22Rv1 (cell line): ENCODE results near the gene NAPEPLD.

Source experiments
- H3K27ac ChIP-seq: fragments of 450-650 bp; 2 replicates; pipeline ENCODE4 v1.5.1; 2017
- CTCF ChIP-seq: fragments of 450-650 bp; IDR thresholded peaks from 2 replicates; pipeline ENCODE4 v1.5.1; 2017; ENCODE audit warnings: mild to moderate bottlenecking
- ZFX ChIP-seq: fragments of 450-650 bp; IDR thresholded peaks from 2 replicates; pipeline ENCODE4 v1.6.1; 2017; ENCODE audit warnings: antibody characterized with exemption, borderline replicate concordance

Gene NAPEPLD

GRCh38 chr7:103127006-103127405 is 21.9 kb downstream of the NAPEPLD start:
- H3K27ac ChIP-seq = no peak overlapping the region
- TF ChIP-seq ZFX = no peak
- TF ChIP-seq CTCF = no peak

GRCh38 chr7:103124429-103124979 is 24.4 kb downstream of the NAPEPLD start:
- no peak overlapping the region for H3K27ac ChIP-seq
- TF ChIP-seq ZFX (no peak), CTCF (no peak)

DNA sequence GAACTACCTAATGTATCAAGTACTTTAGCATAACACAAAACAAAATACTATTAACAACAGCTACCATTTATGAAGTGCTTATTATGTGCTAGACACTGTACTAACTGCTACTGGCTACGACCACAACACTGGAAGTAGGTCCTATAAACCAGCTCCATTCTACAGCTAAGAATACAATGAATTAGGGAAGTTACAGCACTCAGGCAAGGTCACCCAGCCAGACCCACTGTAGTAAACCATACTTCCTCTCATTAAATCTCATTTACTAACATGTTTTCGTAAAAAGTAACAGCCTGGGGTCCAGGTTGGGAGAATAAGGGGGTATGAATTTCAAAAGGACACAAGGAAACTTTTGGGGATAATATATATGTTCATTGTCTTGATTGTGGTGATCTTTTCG is 25.4 kb downstream of the NAPEPLD start:
- TF ChIP-seq CTCF (no peak), ZFX (no peak)
- H3K27ac ChIP-seq = no peak overlapping the region

- H3K27ac ChIP-seq = no peak overlapping the region
Observed at GRCh38 chr7:103121641-103122040, 27.3 kb downstream of the NAPEPLD start.

GRCh38 chr7:103120362-103120761 is 28.5 kb downstream of the NAPEPLD start:
- no peak for TF ChIP-seq ZFX
- no peak for TF ChIP-seq CTCF
- no peak overlapping the region for H3K27ac ChIP-seq

More at GRCh38 chr7:103121641-103122040, 27.3 kb downstream of the NAPEPLD start:
- TF ChIP-seq ZFX (no peak), CTCF (no peak)

GRCh38 chr7:103119791-103120291 is 29.1 kb downstream of the NAPEPLD start:
- TF ChIP-seq CTCF (no peak), ZFX (no peak)
- H3K27ac ChIP-seq = no peak overlapping the region

DNA sequence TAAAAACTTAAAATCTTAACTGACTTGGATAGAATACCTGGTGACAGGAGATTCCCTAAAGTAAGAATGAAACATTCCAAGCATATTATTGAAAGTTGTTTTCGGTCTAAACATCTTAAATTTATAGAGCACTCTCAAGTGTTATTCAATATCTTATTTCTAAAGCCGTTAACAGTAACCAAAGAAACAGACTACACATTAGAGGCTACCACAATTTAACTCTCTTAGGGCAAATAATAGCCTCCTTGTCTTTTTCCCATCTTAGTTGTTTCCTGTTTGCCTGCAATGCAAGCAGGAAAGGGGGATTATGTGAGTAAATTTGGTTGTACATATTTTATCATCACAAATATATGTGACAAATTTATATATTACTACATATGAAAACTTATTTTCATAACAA is 31.4 kb downstream of the NAPEPLD start:
- TF ChIP-seq CTCF = no peak
- TF ChIP-seq ZFX = no peak

More for the DNA sequence above, 31.4 kb downstream of the NAPEPLD start:
- H3K27ac ChIP-seq = no peak overlapping the region
